HG03439 (cell line): ENCODE results near the gene ZNRD2.
"Not testable (repeated sequence)": the region's sequence is repeated elsewhere in the genome, so short reads cannot be mapped to it uniquely, and the experiment has no call there.

ENCODE experiments used
- ATAC-seq: cut with Tn5 transposase; IDR thresholded peaks from one replicate; pipeline ENCODE4 v1.9.1; 2021; ENCODE audit warnings: mild to moderate bottlenecking, moderate library complexity; ENCODE audit not compliant: unreplicated experiment

The ZNRD2 gene

DNA sequence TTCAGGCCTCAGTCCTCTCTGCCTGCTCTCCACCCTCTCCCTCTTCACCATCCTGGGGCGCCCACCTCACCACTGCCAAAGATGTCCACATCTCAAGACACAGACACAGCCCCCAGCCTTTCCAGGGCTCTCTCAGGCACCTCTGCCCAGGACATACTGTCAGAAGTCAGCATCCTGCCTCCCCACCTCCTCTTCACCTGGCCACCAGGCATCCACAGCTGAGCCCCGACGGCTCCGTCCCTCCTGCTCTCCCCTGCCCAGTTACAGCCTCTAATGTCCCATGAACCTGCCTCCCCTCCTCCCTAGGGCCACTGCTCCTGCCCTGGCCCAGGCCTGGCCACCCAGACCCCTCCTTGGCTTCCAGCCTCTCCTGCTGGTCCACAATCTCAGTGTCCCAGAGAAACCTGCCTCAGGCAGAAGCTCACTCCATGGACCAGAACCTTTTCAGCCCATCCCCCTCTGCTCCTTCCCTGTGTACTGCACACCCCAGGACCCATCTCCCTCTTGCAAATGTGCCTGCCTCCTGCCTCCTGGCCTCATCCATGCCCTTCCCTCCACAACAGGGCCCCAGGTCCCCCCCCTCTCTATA is 15.3 kb upstream of the ZNRD2 start:
- no peak for ATAC-seq

GRCh38 chr11:65555693-65556231 is 14.5 kb upstream of the ZNRD2 start:
- ATAC-seq, result no peak

DNA sequence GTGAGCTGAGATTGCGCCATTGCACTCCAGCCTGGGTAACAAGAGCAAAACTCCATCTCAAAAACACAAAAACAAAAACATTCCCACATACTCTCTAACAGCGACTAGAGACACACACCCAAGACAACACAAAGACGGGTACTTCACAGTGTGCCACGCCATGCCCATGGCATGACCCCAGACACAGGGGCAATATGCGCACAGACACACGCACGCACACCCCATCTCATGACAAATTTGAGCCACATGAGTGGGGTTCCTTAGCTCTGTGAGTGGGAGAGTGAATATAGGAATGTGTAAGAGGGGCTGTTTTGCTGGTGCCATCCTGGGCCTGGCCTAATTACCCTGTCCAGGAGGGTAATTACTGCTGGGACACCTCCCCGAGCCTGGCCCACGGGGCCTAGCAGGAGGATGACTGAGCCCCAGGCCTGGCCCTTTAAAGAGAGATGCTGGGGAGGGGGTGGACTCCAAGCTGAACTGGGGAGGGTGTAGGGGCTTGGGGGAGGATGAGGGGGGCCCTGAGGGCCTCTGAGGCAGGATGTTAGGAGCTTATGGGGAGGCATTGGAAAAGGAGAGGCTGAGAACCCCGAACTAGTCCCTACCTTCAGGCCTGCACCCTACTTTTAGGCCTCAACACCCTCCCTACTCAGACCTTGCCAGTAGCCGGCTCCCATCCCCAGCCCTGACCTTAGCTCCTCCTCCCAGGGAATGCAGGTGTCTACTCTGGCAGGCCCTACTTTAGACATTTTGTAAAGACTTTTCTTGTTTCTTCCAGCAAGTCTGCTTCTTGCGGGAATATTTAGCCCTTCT is 13.6 kb upstream of the ZNRD2 start:
- ATAC-seq, result no peak

- no peak for ATAC-seq
Observed at GRCh38 chr11:65557280-65558001, 12.8 kb upstream of the ZNRD2 start.

DNA sequence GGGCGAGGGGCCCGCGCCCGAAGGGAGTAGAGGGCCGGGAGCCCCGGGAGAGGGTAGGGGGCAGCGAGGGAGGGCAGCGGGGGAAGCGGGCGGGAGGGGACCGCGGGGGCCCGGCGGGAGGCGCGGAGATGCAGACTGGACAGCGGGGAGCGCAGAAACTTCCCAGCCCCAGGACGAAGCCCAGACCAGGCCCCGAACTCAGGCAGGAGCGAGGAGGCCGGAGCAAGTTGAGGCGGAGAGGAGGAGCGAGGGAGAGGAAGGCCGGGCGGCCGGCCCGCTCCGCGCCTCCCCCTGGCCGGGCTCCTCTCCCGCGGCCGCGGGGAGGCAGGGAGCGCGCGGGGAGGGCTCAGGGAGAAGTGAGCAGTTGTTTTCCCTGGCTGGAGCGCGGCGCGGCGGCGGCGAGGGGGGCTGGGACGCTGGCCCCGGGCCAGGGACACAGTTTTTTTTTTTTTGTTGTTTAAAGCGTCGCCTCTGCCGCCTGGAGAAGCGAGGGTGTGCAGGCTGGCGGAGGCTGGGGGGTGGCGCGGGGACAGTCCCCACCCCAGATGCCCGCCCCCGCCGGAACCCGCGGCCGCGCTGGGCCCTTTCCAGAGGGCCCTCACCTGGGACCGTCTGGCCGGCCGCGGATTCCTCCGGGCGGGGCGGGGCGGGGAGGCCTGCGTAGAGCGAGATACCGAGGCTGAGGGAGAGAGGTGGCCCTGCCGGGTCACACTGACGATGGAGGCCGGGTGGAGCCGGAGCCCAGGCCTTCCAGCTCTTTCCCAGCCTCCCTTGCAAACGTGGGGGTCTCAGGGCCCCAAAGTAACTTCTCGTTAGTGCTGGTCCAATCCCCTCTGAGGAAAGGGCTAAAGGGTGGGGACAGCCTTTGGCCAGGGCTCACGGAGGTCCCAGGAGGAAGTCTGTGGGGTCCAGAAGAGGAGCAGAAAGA is 12.0 kb upstream of the ZNRD2 start, which contains the start of gene LTBP3:
LTBP3 (minus strand) TSS at position 358 of the 928 bp plus-strand sequence. CDS start 400 bp downstream, outside the sequence.
- ATAC-seq, result no peak

DNA sequence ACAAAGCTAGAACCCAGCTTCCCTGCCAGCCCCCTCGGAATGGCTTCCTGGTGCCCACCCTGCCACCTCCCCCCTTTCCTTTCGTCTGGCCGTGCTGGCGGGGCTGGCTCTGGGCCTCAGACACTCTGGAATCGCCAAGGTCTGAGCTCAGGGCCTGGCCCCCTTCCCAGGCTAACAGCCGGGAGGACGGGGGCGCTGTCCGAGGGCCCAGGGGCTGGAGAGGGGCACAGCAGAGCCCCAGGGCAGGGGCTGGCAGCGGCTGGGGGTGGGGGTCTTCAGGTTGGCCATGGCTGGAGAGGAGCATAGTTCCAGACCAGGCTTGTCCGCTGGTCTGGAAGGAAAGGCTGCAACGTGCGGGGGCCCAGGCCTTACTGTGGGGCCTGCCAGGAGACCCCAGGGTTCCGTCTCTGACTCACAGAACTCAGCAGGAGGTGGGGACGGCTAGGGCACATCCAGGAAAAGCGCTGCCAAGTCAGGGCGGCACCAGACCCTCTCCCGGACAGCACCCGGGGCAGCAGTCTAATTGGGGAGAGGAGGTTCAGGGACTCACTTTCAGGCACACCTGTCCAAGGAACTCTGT is 11.3 kb upstream of the ZNRD2 start:
- ATAC-seq, result no peak

GRCh38 chr11:65559535-65559934 is 10.7 kb upstream of the ZNRD2 start:
- ATAC-seq, result no peak

DNA sequence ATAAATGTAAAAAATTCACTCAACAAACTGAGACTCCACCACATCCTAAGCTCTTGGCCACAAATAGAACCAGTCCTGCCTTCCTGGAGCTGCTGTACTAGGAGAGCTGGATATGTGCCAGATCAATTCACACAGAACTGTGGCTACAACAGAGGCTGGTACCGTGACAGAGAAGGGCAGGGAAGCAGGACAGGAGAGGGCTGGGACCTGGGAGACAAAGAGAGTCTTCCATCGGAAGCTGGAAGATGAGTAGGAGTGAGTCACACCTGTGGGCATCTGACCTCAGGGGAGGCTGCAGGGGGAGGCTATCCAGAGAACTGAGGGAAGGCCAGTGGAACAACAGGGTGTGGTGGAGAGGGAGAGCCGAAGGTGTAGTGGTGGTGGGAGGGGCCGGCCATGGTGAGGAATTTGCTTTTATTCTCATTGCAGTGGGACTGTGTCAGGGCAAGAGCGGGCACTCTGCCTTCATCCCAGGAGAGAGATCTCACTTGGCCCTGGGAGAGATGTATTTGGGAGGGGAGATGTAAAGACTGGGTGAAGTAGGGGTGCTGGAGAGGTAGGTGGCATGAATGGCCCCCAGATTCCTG is 10.2 kb upstream of the ZNRD2 start:
- ATAC-seq, result no peak

- no peak for ATAC-seq
Observed at GRCh38 chr11:65560555-65561418, 9.5 kb upstream of the ZNRD2 start.

- no peak for ATAC-seq
Observed at GRCh38 chr11:65562020-65562419, 8.3 kb upstream of the ZNRD2 start.

GRCh38 chr11:65562788-65563187 is 7.5 kb upstream of the ZNRD2 start:
- no peak for ATAC-seq

- no peak for ATAC-seq
Observed at GRCh38 chr11:65563601-65564000, 6.7 kb upstream of the ZNRD2 start.

- ATAC-seq, result not testable (repeated sequence)
Observed at GRCh38 chr11:65564879-65565559, 5.3 kb upstream of the ZNRD2 start.

DNA sequence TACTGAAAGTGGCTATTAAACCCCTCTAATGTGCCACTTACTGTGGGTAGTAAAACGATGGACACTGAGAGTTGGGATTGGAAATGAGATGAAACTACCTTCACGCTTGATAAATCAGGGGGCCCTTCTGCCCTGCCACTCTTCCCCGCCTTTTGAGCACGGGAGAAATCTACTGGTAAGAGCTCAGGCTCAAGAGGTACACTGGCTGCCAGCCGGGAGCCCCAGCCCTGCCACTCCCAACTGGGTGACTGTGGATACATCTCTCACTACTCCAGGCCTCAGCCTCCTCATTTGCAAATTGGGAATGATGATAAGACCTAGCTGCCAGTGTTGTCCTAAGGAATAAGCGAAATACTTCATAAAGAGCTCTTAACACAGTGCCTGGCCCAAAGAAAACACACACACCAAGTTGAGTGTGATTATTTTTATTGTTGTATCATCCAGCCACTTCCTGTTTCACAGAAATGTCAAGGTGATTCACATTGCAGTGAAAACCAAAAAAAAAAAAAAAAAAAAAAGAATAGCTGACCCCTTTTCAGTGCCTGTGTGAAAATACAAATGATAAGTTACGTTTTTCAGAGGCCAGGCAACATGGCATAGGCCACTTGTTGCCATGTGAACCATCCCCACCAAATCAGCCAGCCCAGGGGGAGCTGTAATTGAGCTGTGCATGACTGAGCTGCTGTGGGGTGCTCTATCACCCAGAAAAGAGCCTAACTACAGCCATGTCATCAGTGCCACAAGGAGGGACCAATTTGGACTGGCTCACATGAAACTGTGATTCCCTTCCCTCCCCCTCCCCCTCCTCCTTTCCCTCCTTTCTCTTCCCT is 4.4 kb upstream of the ZNRD2 start:
- ATAC-seq, result no peak

GRCh38 chr11:65569164-65569972 is 909 bp upstream of the ZNRD2 start:
- ATAC-seq, result peak; percentile 1

DNA sequence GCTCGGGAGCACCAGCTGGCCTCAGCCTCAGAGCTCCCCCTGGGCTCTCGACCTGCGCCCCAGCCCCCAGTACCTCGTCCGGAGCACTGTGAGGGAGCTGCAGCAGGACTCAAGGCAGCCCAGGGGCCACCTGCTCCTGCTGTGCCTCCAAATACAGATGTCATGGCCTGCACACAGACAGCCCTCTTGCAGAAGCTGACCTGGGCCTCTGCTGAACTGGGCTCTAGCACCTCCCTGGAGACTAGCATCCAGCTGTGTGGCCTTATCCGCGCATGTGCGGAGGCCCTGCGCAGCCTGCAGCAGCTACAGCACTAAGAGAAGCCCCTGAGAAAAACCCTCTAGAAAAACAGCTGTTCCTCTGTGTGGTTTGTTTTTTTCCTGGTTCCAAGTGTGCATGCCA is 1.1 kb downstream of the ZNRD2 start:
- no peak for ATAC-seq

DNA sequence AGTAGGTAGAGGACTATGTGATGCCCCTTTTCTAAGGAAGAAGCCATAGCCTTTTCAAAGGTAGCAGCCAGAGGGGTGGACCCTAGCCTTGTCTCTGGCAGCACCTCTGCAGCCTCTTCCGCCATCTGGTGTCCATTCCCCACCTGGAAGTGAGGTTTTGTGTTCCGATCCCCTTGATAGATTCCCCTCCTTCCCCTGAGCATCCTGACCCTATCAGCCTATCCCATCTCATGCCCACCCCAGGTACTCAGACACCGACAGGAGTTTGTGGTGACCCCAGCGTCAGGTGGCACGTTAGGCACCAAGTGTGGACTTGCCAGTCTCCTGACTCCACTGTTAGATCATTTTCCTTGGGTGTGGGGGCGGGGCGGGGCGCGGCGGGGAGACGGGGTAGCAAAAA is 1.7 kb downstream of the ZNRD2 start:
- no peak for ATAC-seq
